ENCODE results near the gene SLC25A3.

- no peak for TF ChIP-seq CTCF (IDR thresholded peaks at IDR 0.05; ENCODE audit: low read depth, low read length)
- no peak for TF ChIP-seq EZH2phosphoT487 (IDR thresholded peaks at IDR 0.05; ENCODE audit: low read depth)
Measured at GRCh38 chr12:98593351-98594049, at the start of gene SLC25A3.

All from OCI-LY3 (cell line).